A204.1 (cell line): Measurements from ENCODE around the gene PIP.
"Not testable (repeated sequence)": the region's sequence is repeated elsewhere in the genome, so short reads cannot be mapped to it uniquely, and the experiment has no call there.

Experiments
- FAIRE-seq: peaks from 2 replicates; lab custom pipeline; 2012; peaks lifted over from hg19 to GRCh38; lab: Jason Lieb, UNC

The PIP gene

GRCh38 chr7:143177374-143178119 lies 45.7 kb downstream of the PIP start:
- peak; percentile 25 for FAIRE-seq

- not testable (repeated sequence) for FAIRE-seq
Observed at GRCh38 chr7:143180771-143181170, 48.9 kb downstream of the PIP start.

- no peak for FAIRE-seq
Observed at GRCh38 chr7:143181349-143181748, 49.5 kb downstream of the PIP start.

GRCh38 chr7:143183024-143183423 lies 51.1 kb downstream of the PIP start, which contains the start of gene TAS2R39:
TSS of gene TAS2R39 (plus strand) at chr7:143183419. CDS start at chr7:143183419, 0 bp downstream.
- no peak for FAIRE-seq

GRCh38 chr7:143185551-143185950 lies 53.7 kb downstream of the PIP start:
- no peak for FAIRE-seq

GRCh38 chr7:143188994-143189393 lies 57.1 kb downstream of the PIP start:
- FAIRE-seq = no peak
